GM23248 (cell line): Measurements from ENCODE around the gene MYMK. TPM values are rescaled to one million over a fixed set of nuclear protein-coding genes. Genes with fewer than 3 reads are reported as not detected.

ENCODE experiments used
- DNase-seq: peaks from one replicate; pipeline ENCODE4 v3.0.0-alpha.2; 2015
- H2AFZ ChIP-seq: fragments of 200-600 bp; sonication (generic); 2 replicates; pipeline ENCODE4 v1.6.1; 2016; ENCODE audit warnings: antibody characterized with exemption
- H3F3A ChIP-seq: fragments of 200-600 bp; sonication (generic); 2 replicates; pipeline ENCODE4 v1.6.1; 2016; ENCODE audit warnings: mild to moderate bottlenecking, antibody characterized with exemption, mixed run types; ENCODE audit not compliant: insufficient read depth
- H3K27ac ChIP-seq: fragments of 200-600 bp; sonication (generic); 2 replicates; pipeline ENCODE4 v1.5.1; 2016; ENCODE audit warnings: mild to moderate bottlenecking
- H3K27me3 ChIP-seq: fragments of 200-600 bp; sonication (generic); replicated peaks from 2 replicates; pipeline ENCODE4 v1.6.1; 2016; ENCODE audit warnings: mild to moderate bottlenecking; ENCODE audit not compliant: insufficient read depth
- H3K36me3 ChIP-seq: fragments of 200-600 bp; sonication (generic); 2 replicates; pipeline ENCODE4 v1.6.1; 2016; ENCODE audit warnings: low read depth, mild to moderate bottlenecking
- H3K4me1 ChIP-seq: fragments of 200-600 bp; sonication (generic); 2 replicates; pipeline ENCODE4 v1.6.1; 2016; ENCODE audit warnings: mild to moderate bottlenecking; ENCODE audit not compliant: insufficient read depth
- H3K4me2 ChIP-seq: fragments of 200-600 bp; sonication (generic); one replicate; pipeline ENCODE4 v1.6.1; 2016; ENCODE audit warnings: mild to moderate bottlenecking; ENCODE audit not compliant: unreplicated experiment
- H3K4me3 ChIP-seq: fragments of 200-600 bp; sonication (generic); 2 replicates; pipeline ENCODE4 v1.5.1; 2016; ENCODE audit warnings: mild to moderate bottlenecking
- H3K79me2 ChIP-seq: fragments of 200-600 bp; sonication (generic); 2 replicates; pipeline ENCODE4 v1.6.1; 2016; ENCODE audit warnings: mild to moderate bottlenecking; ENCODE audit not compliant: insufficient read depth
- H3K9ac ChIP-seq: fragments of 200-600 bp; sonication (generic); 2 replicates; pipeline ENCODE4 v1.6.1; 2016; ENCODE audit warnings: mild to moderate bottlenecking
- H3K9me2 ChIP-seq: fragments of 200-600 bp; sonication (generic); 2 replicates; pipeline ENCODE4 v1.6.1; 2016; ENCODE audit warnings: mixed run types, mild to moderate bottlenecking, moderate library complexity; ENCODE audit not compliant: insufficient read depth
- H3K9me3 ChIP-seq: fragments of 200-600 bp; sonication (generic); one replicate; pipeline ENCODE4 v1.6.1; 2017; ENCODE audit warnings: low read depth
- H4K20me1 ChIP-seq: fragments of 200-600 bp; sonication (generic); 2 replicates; pipeline ENCODE4 v1.6.0; 2016; ENCODE audit not compliant: insufficient read depth
- EZH2 ChIP-seq: fragments of 200-600 bp; sonication (generic); IDR thresholded peaks from 2 replicates; pipeline ENCODE4 v1.6.1; 2018; ENCODE audit warnings: antibody characterized with exemption, mild to moderate bottlenecking; ENCODE audit not compliant: insufficient read depth, poor library complexity, severe bottlenecking
- EZH2phosphoT487 ChIP-seq: fragments of 200-600 bp; sonication (generic); IDR thresholded peaks from 2 replicates; pipeline ENCODE4 v1.6.1; 2018; ENCODE audit warnings: antibody characterized with exemption, moderate library complexity, mild to moderate bottlenecking, low read depth; ENCODE audit not compliant: insufficient read depth
- WGBS, 2 experiments: methylation state at CpG; one replicate each; pipeline ENCODE4 v1.1.6; 2015 to 2017; ENCODE audit warnings: low lambda C conversion rate in 2 of 2, low coverage in 1 of 2; ENCODE audit errors: missing lambda C conversion rate in 2 of 2; 5-methylcytosine and 5-hydroxymethylcytosine counted together
- in situ Hi-C: fragments of 300-500 bp; cut with MboI; formaldehyde crosslinking; loops from 2 replicates; pipeline ENCODE4 v1.15.0; 2020
- polyA plus RNA-seq: library from polyadenylated mRNA; unstranded; fragments of >200 nt; fragmentation: Nextera tagmentation; extraction: Ambion mirVana; gene quantifications from 2 replicates; pipeline ENCODE4 v1.2.1, GENCODE V29; 2016
- total RNA-seq: library from RNA; depleted of rRNA; stranded (reverse); fragments of >200 nt; shearing (Covaris generic); gene quantifications from 2 replicates; pipeline ENCODE4 v1.2.3, GENCODE V29; 2014

Gene MYMK
- total and polyA plus RNA-seq, 2 experiments from 2014 or later = not detected

DNA sequence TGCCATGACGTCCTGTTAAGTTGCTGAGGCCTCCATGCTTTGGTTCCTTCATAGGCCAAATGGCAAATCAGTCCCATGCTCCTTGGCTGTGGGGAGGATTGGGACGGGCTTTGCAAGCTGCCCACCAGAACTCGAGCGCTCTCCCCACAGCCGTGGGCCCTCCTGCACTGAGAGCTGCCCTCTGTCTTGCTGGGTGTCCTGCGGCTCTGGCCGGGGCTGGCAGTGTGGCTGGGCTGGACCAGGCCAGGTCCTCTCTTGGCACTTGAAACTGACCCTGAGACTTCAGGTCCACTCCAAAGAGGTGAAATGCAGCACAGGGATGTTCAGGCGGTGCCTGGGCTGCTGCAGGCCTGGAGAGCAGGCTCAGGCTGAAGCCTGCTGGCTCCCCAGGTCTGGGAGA lies 7.0 kb downstream of the MYMK start:
- no peak overlapping the region for H2AFZ ChIP-seq
- in situ Hi-C loops = no loop called here
- H3K9me2 ChIP-seq = no peaks in the 10 kb centered on the region
- H3K36me3 ChIP-seq = no peaks in the 10 kb centered on the region
- no peak overlapping the region for H3K4me3 ChIP-seq
- no peaks in the 10 kb centered on the region for H3K79me2 ChIP-seq
- H3K9me3 ChIP-seq = no peaks in the 10 kb centered on the region
- H3K4me1 ChIP-seq = no peaks in the 10 kb centered on the region
- no peak overlapping the region for H3K4me2 ChIP-seq
- H4K20me1 ChIP-seq = no peaks in the 10 kb centered on the region
- peaks cover 14% of the 10 kb centered on the region for H3K27me3 ChIP-seq
- TF ChIP-seq EZH2phosphoT487 (no peak), EZH2 (no peak)
- H3K9ac ChIP-seq = no peak overlapping the region
- H3F3A ChIP-seq = no peaks in the 10 kb centered on the region
- WGBS, 2 experiments = 53 to 58% methylated on average over 8 of the region's 8 CpGs
- no peak for DNase-seq
- H3K27ac ChIP-seq = no peak overlapping the region

GRCh38 chr9:133516961-133517350 lies 7.8 kb downstream of the MYMK start:
- Histone ChIP-seq H3K79me2 (no peaks in the 10 kb centered on the region), H3F3A (no peaks in the 10 kb centered on the region), H3K9me2 (no peaks in the 10 kb centered on the region), H3K4me2 (no peak overlapping the region), H3K9ac (no peak overlapping the region), H3K27ac (no peak overlapping the region), H4K20me1 (no peaks in the 10 kb centered on the region), H3K4me1 (no peaks in the 10 kb centered on the region), H3K36me3 (no peaks in the 10 kb centered on the region), H2AFZ (no peak overlapping the region), H3K27me3 (peaks cover 13% of the 10 kb centered on the region), H3K9me3 (no peaks in the 10 kb centered on the region), H3K4me3 (no peak overlapping the region)
- TF ChIP-seq EZH2phosphoT487 = no peak
- TF ChIP-seq EZH2 = no peak
- 77 to 82% methylated on average over 9 of the region's 9 CpGs for WGBS, 2 experiments
- DNase-seq = no peak
- in situ Hi-C loops = no loop called here

DNA sequence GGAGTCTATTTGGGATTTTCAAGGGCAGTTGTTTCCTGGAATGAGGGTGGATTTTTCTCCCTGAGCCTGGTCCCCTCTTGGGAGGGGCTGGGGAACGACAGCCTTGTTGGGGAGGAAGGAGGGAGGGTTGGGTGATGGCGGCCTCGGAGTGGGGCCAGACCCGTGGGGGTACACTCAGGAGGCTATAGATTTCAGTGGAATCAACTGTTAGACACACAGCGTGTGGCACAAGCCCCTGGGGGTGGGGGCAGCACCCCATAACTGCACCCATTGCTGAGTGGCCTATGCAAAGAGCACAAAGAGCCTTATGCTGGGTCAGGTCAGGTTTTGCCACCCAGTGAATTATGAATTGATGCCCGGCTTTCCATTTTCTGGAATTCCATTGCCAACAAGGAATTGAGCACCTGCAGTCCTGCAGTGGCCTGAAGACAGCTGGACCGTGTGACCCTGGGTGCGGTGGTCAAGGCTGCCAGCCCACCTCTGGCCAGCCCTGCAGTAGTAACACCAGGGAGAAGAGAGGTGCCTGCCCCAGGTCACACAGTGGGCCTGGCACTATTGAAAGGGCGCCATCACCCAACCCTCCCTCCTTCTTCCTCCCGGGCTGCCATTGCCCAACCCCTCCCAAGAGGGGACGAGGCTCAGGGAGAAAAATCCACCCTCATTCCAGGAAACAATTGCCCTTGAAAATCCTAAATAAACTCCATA lies 8.4 kb downstream of the MYMK start:
- no peak for DNase-seq
- no peaks in the 10 kb centered on the region for H3K36me3 ChIP-seq
- H3K4me3 ChIP-seq = no peak overlapping the region
- no peak overlapping the region for H3K27ac ChIP-seq
- no peaks in the 10 kb centered on the region for H4K20me1 ChIP-seq
- H2AFZ ChIP-seq = no peak overlapping the region
- in situ Hi-C loops = no loop called here
- H3K4me2 ChIP-seq = no peak overlapping the region
- H3K4me1 ChIP-seq = no peaks in the 10 kb centered on the region
- peaks cover 13% of the 10 kb centered on the region for H3K27me3 ChIP-seq
- H3K9me2 ChIP-seq = no peaks in the 10 kb centered on the region
- WGBS, 2 experiments = 49 to 51% methylated on average over 11 of the region's 11 CpGs
- no peak for TF ChIP-seq EZH2
- no peak for TF ChIP-seq EZH2phosphoT487
- H3K9me3 ChIP-seq = no peaks in the 10 kb centered on the region
- no peaks in the 10 kb centered on the region for H3F3A ChIP-seq
- H3K9ac ChIP-seq = no peak overlapping the region
- no peaks in the 10 kb centered on the region for H3K79me2 ChIP-seq

GRCh38 chr9:133515615-133516255 lies 9.0 kb downstream of the MYMK start:
- no peaks in the 10 kb centered on the region for H3K9me2 ChIP-seq
- H3F3A ChIP-seq = no peaks in the 10 kb centered on the region
- H3K4me3 ChIP-seq = no peak overlapping the region
- H3K79me2 ChIP-seq = no peaks in the 10 kb centered on the region
- H3K4me1 ChIP-seq = no peaks in the 10 kb centered on the region
- no peak for DNase-seq
- no peak for TF ChIP-seq EZH2phosphoT487
- no peak for TF ChIP-seq EZH2
- H3K9me3 ChIP-seq = no peaks in the 10 kb centered on the region
- WGBS, 2 experiments = 85 to 87% methylated on average over 17 of the region's 17 CpGs
- no peak overlapping the region for H3K9ac ChIP-seq
- no peak overlapping the region for H3K4me2 ChIP-seq
- no peak overlapping the region for H2AFZ ChIP-seq
- H4K20me1 ChIP-seq = no peaks in the 10 kb centered on the region
- H3K36me3 ChIP-seq = no peaks in the 10 kb centered on the region
- H3K27ac ChIP-seq = no peak overlapping the region
- in situ Hi-C loops = no loop called here
- H3K27me3 ChIP-seq = peaks cover 13% of the 10 kb centered on the region
